GM12878 (cell line): ENCODE results near the gene DDX19B. TPM values are rescaled to one million over a fixed set of nuclear protein-coding genes. Genes with fewer than 3 reads are reported as not detected.

ENCODE experiments used
- ASH2L ChIP-seq: fragments of 300-600, 200-600 bp; sonication (generic); IDR thresholded peaks from 2 replicates; pipeline ENCODE4 v1.6.1; 2017; ENCODE audit warnings: low read depth, mild to moderate bottlenecking, borderline replicate concordance
- IKZF2 ChIP-seq, 2 experiments: fragments of 450-650 bp; IDR thresholded peaks; 2 replicates each; pipeline ENCODE4 v1.6.1; 2017; ENCODE audit warnings: mild to moderate bottlenecking in 2 of 2, moderate library complexity in 2 of 2
- RAD51 ChIP-seq: fragments of 450-650 bp; IDR thresholded peaks from 2 replicates; pipeline ENCODE4 v1.6.1; 2016; ENCODE audit warnings: moderate library complexity, mild to moderate bottlenecking, inconsistent platforms
- polyA plus RNA-seq, 11 experiments: library from polyadenylated mRNA; depleted of rRNA in 4 of 11; unstranded in 6 of 11; stranded (reverse) in 5 of 11; fragments of >200 nt; fragmentation: Nextera tagmentation in 4 of 11; fragmentation: Illumina TruSeq in 1 of 11; extraction: Ambion mirVana in 4 of 11; extraction: Trizol in 1 of 11; gene quantifications; 1 replicate in 1 of 11; 2 replicates in 10 of 11; pipeline versions ENCODE4 v1.2.1 to v1.2.3, GENCODE V29; 2011 to 2016; ENCODE audit warnings: inconsistent platforms in 2 of 11, missing spikeins in 2 of 11, low read depth in 1 of 11
- total RNA-seq, 4 experiments: library from RNA; depleted of rRNA in 3 of 4; stranded (reverse); fragments of >200 nt in 3 of 4; fragmentation: Illumina TruSeq in 1 of 4; extraction: Trizol in 1 of 4; gene quantifications; 2 replicates each; pipeline versions ENCODE4 v1.2.1 to v1.2.3, GENCODE V29; 2013 to 2021
- TF ChIP-seq, protein P1 (sequence below): IDR thresholded peaks from 2 replicates; pipeline ENCODE4 v1.6.1; 2012; ENCODE audit warnings: mild to moderate bottlenecking, low read depth, low read length
- TF ChIP-seq, protein P2 (sequence below): fragments of 450-650 bp; IDR thresholded peaks from 2 replicates; pipeline ENCODE4 v1.6.1; 2017; ENCODE audit warnings: mild to moderate bottlenecking, moderate library complexity

Gene DDX19B
- total and polyA plus RNA-seq, 10 of the 15 experiments (the other 5 are each of a cell fraction or from before 2014, with no cell fraction given), result 14.1 to 69.1 (median 42.5) TPM

DNA sequence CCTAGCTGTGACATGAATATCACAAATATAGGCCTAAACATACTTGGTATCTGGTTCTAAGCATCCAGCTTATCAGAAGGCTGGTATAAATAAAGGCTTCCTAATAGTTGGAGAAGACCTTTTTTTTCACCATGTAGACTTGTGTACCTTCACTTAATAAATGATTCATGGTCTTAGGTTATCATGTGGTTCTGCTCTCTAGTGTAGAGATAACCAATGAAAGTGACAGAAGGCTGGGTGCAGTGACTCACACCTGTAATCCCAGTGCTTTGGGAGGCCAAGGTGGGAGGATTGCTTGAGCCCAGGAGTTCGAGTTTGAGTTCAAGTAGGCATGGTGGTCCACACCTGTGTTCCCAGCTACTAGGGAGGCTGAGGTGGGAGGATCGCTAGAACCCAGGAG lies 50.8 kb downstream of the DDX19B start (continued):
- TF ChIP-seq IKZF2 (IDR thresholded peaks at IDR 0.05) (no peak), ASH2L (no peak), RAD51 (no peak)
- TF ChIP-seq, protein P1, sequence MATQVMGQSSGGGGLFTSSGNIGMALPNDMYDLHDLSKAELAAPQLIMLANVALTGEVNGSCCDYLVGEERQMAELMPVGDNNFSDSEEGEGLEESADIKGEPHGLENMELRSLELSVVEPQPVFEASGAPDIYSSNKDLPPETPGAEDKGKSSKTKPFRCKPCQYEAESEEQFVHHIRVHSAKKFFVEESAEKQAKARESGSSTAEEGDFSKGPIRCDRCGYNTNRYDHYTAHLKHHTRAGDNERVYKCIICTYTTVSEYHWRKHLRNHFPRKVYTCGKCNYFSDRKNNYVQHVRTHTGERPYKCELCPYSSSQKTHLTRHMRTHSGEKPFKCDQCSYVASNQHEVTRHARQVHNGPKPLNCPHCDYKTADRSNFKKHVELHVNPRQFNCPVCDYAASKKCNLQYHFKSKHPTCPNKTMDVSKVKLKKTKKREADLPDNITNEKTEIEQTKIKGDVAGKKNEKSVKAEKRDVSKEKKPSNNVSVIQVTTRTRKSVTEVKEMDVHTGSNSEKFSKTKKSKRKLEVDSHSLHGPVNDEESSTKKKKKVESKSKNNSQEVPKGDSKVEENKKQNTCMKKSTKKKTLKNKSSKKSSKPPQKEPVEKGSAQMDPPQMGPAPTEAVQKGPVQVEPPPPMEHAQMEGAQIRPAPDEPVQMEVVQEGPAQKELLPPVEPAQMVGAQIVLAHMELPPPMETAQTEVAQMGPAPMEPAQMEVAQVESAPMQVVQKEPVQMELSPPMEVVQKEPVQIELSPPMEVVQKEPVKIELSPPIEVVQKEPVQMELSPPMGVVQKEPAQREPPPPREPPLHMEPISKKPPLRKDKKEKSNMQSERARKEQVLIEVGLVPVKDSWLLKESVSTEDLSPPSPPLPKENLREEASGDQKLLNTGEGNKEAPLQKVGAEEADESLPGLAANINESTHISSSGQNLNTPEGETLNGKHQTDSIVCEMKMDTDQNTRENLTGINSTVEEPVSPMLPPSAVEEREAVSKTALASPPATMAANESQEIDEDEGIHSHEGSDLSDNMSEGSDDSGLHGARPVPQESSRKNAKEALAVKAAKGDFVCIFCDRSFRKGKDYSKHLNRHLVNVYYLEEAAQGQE, result no peak
- TF ChIP-seq, protein P2, sequence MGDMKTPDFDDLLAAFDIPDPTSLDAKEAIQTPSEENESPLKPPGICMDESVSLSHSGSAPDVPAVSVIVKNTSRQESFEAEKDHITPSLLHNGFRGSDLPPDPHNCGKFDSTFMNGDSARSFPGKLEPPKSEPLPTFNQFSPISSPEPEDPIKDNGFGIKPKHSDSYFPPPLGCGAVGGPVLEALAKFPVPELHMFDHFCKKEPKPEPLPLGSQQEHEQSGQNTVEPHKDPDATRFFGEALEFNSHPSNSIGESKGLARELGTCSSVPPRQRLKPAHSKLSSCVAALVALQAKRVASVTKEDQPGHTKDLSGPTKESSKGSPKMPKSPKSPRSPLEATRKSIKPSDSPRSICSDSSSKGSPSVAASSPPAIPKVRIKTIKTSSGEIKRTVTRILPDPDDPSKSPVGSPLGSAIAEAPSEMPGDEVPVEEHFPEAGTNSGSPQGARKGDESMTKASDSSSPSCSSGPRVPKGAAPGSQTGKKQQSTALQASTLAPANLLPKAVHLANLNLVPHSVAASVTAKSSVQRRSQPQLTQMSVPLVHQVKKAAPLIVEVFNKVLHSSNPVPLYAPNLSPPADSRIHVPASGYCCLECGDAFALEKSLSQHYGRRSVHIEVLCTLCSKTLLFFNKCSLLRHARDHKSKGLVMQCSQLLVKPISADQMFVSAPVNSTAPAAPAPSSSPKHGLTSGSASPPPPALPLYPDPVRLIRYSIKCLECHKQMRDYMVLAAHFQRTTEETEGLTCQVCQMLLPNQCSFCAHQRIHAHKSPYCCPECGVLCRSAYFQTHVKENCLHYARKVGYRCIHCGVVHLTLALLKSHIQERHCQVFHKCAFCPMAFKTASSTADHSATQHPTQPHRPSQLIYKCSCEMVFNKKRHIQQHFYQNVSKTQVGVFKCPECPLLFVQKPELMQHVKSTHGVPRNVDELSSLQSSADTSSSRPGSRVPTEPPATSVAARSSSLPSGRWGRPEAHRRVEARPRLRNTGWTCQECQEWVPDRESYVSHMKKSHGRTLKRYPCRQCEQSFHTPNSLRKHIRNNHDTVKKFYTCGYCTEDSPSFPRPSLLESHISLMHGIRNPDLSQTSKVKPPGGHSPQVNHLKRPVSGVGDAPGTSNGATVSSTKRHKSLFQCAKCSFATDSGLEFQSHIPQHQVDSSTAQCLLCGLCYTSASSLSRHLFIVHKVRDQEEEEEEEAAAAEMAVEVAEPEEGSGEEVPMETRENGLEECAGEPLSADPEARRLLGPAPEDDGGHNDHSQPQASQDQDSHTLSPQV, result no peak
- TF ChIP-seq, all 136 proteins: peak for 0
